ENCODE data around the gene SPINK8. TPM values are rescaled to one million over a fixed set of nuclear protein-coding genes. Genes with fewer than 3 reads are reported as not detected.
A peak's percentile ranks its signal among the peaks of the same experiment; 100 is the strongest.
"Not testable (repeated sequence)": the region's sequence is repeated elsewhere in the genome, so short reads cannot be mapped to it uniquely, and the experiment has no call there.

Gene SPINK8
- total RNA-seq, 4 donors from 2014 or later, result not detected

- TF ChIP-seq CTCF (IDR thresholded peaks at IDR 0.05), result peak; percentile 30 to 86 (median 75)
- no peak for TF ChIP-seq POLR2A (IDR thresholded peaks at IDR 0.05)
- no peak overlapping the region for H3K27ac ChIP-seq
- intact Hi-C loops (cut with DNase I), result loop anchor here (2.0 kb wide), 1 partner anchor 161 kb away; no protein-coding TSS in a partner anchor
- no peak overlapping the region for H3K4me3 ChIP-seq
- no peaks in the 10 kb centered on the region for H3K27me3 ChIP-seq
- peaks cover 0 to under 1% (median 0%) of the 10 kb centered on the region in 3 donors for H3K36me3 ChIP-seq
- H3K9me3 ChIP-seq, result no peaks in the 10 kb centered on the region
- 5 to 10% methylated on average over 6 to 9 of the region's 9 CpGs for WGBS, 2 donors
- H3K4me1 ChIP-seq, result peaks cover 4 to 36% (median 9%) of the 10 kb centered on the region in 3 donors
- no peak for DNase-seq
Measured at GRCh38 chr3:48273594-48274211, 59.8 kb downstream of the SPINK8 start.

GRCh38 chr3:48271763-48272498 is 61.5 kb downstream of the SPINK8 start:
- H3K4me1 ChIP-seq, result peaks cover 16 to 54% (median 20%) of the 10 kb centered on the region in 3 donors
- 90 to 97% methylated on average over 2 to 6 of the region's 38 CpGs for WGBS, 2 donors
- H3K9me3 ChIP-seq, result no peaks in the 10 kb centered on the region
- peaks cover 0 to 12% (median 0%) of the 10 kb centered on the region in 3 donors for H3K36me3 ChIP-seq
- TF ChIP-seq POLR2A (IDR thresholded peaks at IDR 0.05) (no peak), CTCF (IDR thresholded peaks at IDR 0.05) (no peak)
- H3K27ac ChIP-seq, result no peak overlapping the region
- intact Hi-C loops (cut with DNase I), result loop anchor here (2.0 kb wide), 1 partner anchor 163 kb away; no protein-coding TSS in a partner anchor
- no peak for DNase-seq
- H3K4me3 ChIP-seq, result no peak overlapping the region
- H3K27me3 ChIP-seq, result no peaks in the 10 kb centered on the region

- H3K9me3 ChIP-seq; H3K27ac ChIP-seq; H3K4me3 ChIP-seq; intact Hi-C loops (cut with DNase I); H3K27me3 ChIP-seq; DNase-seq: not testable (repeated sequence)
- WGBS, 2 donors, result 92 to 93% methylated on average over 9 to 10 of the region's 10 CpGs
- Histone ChIP-seq H3K4me1 (peaks cover 16 to 59% (median 20%) of the 10 kb centered on the region in 3 donors), H3K36me3 (peaks cover 0 to 19% (median 2%) of the 10 kb centered on the region in 3 donors)
Measured at GRCh38 chr3:48271223-48271622, 62.2 kb downstream of the SPINK8 start.

GRCh38 chr3:48270306-48270705 is 63.2 kb downstream of the SPINK8 start:
- Histone ChIP-seq H3K9me3 (no peaks in the 10 kb centered on the region), H3K36me3 (peaks cover 0 to 26% (median 4%) of the 10 kb centered on the region in 3 donors), H3K27ac (peak overlapping the region in 2 of 4 donors; percentile 92 to 94), H3K4me1 (peaks cover 16 to 59% (median 20%) of the 10 kb centered on the region in 3 donors), H3K27me3 (no peaks in the 10 kb centered on the region), H3K4me3 (no peak overlapping the region)
- 69 to 72% methylated on average over 2 of the region's 2 CpGs for WGBS, 2 donors
- TF ChIP-seq POLR2A (IDR thresholded peaks at IDR 0.05) (no peak), CTCF (IDR thresholded peaks at IDR 0.05) (no peak)
- no peak for DNase-seq
- intact Hi-C loops (cut with DNase I), result no loop called here

GRCh38 chr3:48269592-48269991 is 63.9 kb downstream of the SPINK8 start:
- H3K27me3 ChIP-seq, result no peaks in the 10 kb centered on the region
- WGBS, 2 donors, result 69 to 74% methylated on average over 8 of the region's 8 CpGs
- intact Hi-C loops (cut with DNase I), result no loop called here
- DNase-seq, result no peak
- no peak for TF ChIP-seq POLR2A (IDR thresholded peaks at IDR 0.05)
- no peak for TF ChIP-seq CTCF (IDR thresholded peaks at IDR 0.05)
- no peak overlapping the region for H3K4me3 ChIP-seq
- H3K4me1 ChIP-seq, result peaks cover 16 to 59% (median 20%) of the 10 kb centered on the region in 3 donors
- H3K9me3 ChIP-seq, result no peaks in the 10 kb centered on the region
- peaks cover 0 to 30% (median 4%) of the 10 kb centered on the region in 3 donors for H3K36me3 ChIP-seq
- H3K27ac ChIP-seq, result peak overlapping the region; percentile 88 to 94 (median 92)
